CD8-positive, alpha-beta memory T cell (primary cell): Measurements from ENCODE around the gene SDE2. TPM values are rescaled to one million over a fixed set of nuclear protein-coding genes. Genes with fewer than 3 reads are reported as not detected.
A peak's percentile ranks its signal among the peaks of the same experiment; 100 is the strongest.
"Not testable (repeated sequence)": the region's sequence is repeated elsewhere in the genome, so short reads cannot be mapped to it uniquely, and the experiment has no call there.

Source experiments
- CTCF ChIA-PET: fragments of 350-600 bp; sonication (Branson Sonifier 250); formaldehyde crosslinking; loops from one replicate; lab custom pipeline; 2021; ENCODE audit warnings: antibody characterized with exemption; lab: Charles Lee
- POLR2A ChIA-PET: fragments of 350-600 bp; sonication (Branson Sonifier 250); formaldehyde crosslinking; loops from one replicate; lab custom pipeline; 2021; ENCODE audit warnings: antibody characterized with exemption; lab: Charles Lee
- DNase-seq, 5 donors: peaks; one replicate each; pipeline versions ENCODE4 v3.0.0 to v3.0.0-alpha.2; 2020 to 2022; ENCODE audit warnings: mixed read lengths in 1 of 5
- H3K27ac ChIP-seq: one replicate; pipeline ENCODE4 v1.7.0; 2013; ENCODE audit warnings: low read depth, mild to moderate bottlenecking, low read length, moderate library complexity
- H3K27me3 ChIP-seq: 2 replicates; pipeline ENCODE4 v1.7.0; 2013; ENCODE audit warnings: low read length, mild to moderate bottlenecking; ENCODE audit not compliant: insufficient read depth, poor library complexity, severe bottlenecking
- H3K36me3 ChIP-seq: 2 replicates; pipeline ENCODE4 v1.7.0; 2013; ENCODE audit warnings: mild to moderate bottlenecking, low read length, moderate library complexity; ENCODE audit not compliant: insufficient read depth
- H3K4me1 ChIP-seq: 2 replicates; pipeline ENCODE4 v1.7.0; 2013; ENCODE audit warnings: mild to moderate bottlenecking, low read length, moderate library complexity; ENCODE audit not compliant: insufficient read depth
- H3K4me3 ChIP-seq: 2 replicates; pipeline ENCODE4 v1.7.0; 2013; ENCODE audit warnings: mild to moderate bottlenecking, low read length
- H3K9me3 ChIP-seq: 2 replicates; pipeline ENCODE4 v1.7.0; 2013; ENCODE audit warnings: mild to moderate bottlenecking, low read length
- H3K27ac Mint-ChIP-seq, 8 donors: one replicate each; pipeline ENCODE4 v1.8.0; 2020 to 2021; ENCODE audit warnings: mixed read lengths in 8 of 8, mild to moderate bottlenecking in 6 of 8, inconsistent platforms in 3 of 8, moderate library complexity in 3 of 8
- H3K27me3 Mint-ChIP-seq, 2 donors: one replicate each; pipeline ENCODE4 v1.8.0; 2020 to 2021; ENCODE audit warnings: mixed read lengths in 2 of 2, mild to moderate bottlenecking in 1 of 2, moderate library complexity in 1 of 2
- H3K36me3 Mint-ChIP-seq, 3 donors: one replicate each; pipeline ENCODE4 v1.8.0; 2020 to 2021; ENCODE audit warnings: mixed read lengths in 3 of 3, inconsistent platforms in 1 of 3, mild to moderate bottlenecking in 1 of 3
- H3K4me1 Mint-ChIP-seq, 3 donors: one replicate each; pipeline ENCODE4 v1.8.0; 2020 to 2021; ENCODE audit warnings: mixed read lengths in 3 of 3, inconsistent platforms in 1 of 3, mild to moderate bottlenecking in 1 of 3
- H3K4me3 Mint-ChIP-seq, 7 donors: one replicate each; pipeline ENCODE4 v1.8.0; 2020 to 2021; ENCODE audit warnings: mixed read lengths in 7 of 7, mild to moderate bottlenecking in 6 of 7, moderate library complexity in 4 of 7, inconsistent platforms in 2 of 7
- H3K9me3 Mint-ChIP-seq, 5 donors: one replicate each; pipeline ENCODE4 v1.8.0; 2020 to 2022; ENCODE audit warnings: mixed read lengths in 5 of 5, mild to moderate bottlenecking in 3 of 5, moderate library complexity in 2 of 5, inconsistent platforms in 1 of 5
- polyA plus RNA-seq: library from polyadenylated mRNA; unstranded; fragments of 300-500 nt; fragmentation: Illumina TruSeq; gene quantifications from one replicate; pipeline ENCODE4 v1.2.3, GENCODE V29; 2021
- total RNA-seq, 2 experiments: library from RNA; stranded (reverse); gene quantifications; one replicate each; pipeline ENCODE4 v1.2.3, GENCODE V29; 2021

SDE2 gene
- total and polyA plus RNA-seq, 3 experiments from 2014 or later: 8.4 to 23.6 (median 23.4) TPM

DNA sequence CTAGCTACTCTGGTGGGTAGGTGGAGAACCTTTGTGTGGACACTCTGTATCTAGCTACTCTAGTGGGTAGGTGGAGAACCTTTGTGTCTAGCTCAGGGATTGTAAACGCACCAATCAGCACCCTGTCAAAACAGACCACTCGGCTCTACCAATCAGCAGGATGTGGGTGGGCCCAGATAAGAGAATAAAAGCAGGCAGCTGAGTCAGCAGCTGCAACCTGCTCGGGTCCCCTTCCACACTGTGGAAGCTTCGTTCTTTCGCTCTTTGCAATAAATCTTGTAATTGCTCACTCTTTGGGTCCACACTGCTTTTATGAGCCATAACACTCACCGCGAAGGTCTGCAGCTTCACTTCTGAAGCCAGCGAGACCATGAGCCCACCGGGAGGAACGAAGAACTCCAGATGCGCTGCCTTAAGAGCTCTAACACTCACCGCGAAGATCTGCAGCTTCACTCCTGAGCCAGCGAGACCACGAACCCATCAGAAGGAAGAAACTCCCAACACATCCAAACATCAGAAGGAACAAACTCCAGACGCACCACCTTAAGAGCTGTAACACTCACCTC is 28.5 kb downstream of the SDE2 start:
- H3K27ac Mint-ChIP-seq, H3K4me1 Mint-ChIP-seq, DNase-seq, H3K9me3 ChIP-seq, H3K4me3 ChIP-seq, H3K27me3 ChIP-seq, H3K27me3 Mint-ChIP-seq, H3K4me3 Mint-ChIP-seq, H3K9me3 Mint-ChIP-seq, POLR2A ChIA-PET, H3K36me3 ChIP-seq, H3K36me3 Mint-ChIP-seq, H3K27ac ChIP-seq, H3K4me1 ChIP-seq: not testable (repeated sequence)
- CTCF ChIA-PET: interaction anchor here (1.0 kb wide), 1 partner anchor 495 kb away, joined by 3 read pairs; no protein-coding TSS in a partner anchor

GRCh38 chr1:225969751-225970150 is 29.4 kb downstream of the SDE2 start:
- H3K27me3 ChIP-seq, H3K4me3 Mint-ChIP-seq, H3K4me1 Mint-ChIP-seq, H3K27ac Mint-ChIP-seq, POLR2A ChIA-PET, H3K36me3 Mint-ChIP-seq, H3K27me3 Mint-ChIP-seq, H3K4me3 ChIP-seq, H3K4me1 ChIP-seq, H3K27ac ChIP-seq, H3K9me3 ChIP-seq, H3K9me3 Mint-ChIP-seq, H3K36me3 ChIP-seq, DNase-seq: not testable (repeated sequence)
- CTCF ChIA-PET: interaction anchor here (1.0 to 1.3 kb wide), 2 partner anchors 15 to 494 kb away, joined by 3 read pairs; no protein-coding TSS in a partner anchor

DNA sequence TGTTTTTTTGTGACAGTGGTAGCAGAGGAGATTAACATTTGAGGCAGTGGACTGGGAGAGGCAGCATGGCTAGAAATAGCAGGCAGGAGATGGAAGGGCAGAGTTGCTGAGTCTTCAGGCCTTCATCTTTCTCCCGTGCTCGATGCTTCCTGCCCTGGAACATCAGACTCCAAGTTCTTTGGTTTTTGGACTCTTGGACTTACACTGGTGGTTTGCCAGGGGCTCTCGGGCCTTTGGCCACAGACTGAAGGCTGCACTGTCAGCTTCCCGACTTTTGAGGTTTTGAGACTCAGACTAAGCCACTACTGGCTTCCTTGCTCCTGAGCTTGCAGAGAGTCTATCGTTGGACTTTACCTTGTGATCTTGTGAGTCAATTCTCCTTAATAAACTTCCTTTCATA is 33.9 kb downstream of the SDE2 start:
- Histone ChIP-seq H3K36me3 (no peaks in the 10 kb centered on the region), H3K27me3 (no peaks in the 10 kb centered on the region), H3K4me1 (no peaks in the 10 kb centered on the region), H3K4me3 (no peak overlapping the region), H3K27ac (no peak overlapping the region), H3K9me3 (no peaks in the 10 kb centered on the region)
- Mint-ChIP-seq H3K36me3 (no peaks in the 10 kb centered on the region), H3K27ac (peak overlapping the region in 1 of 8 donors; percentile 72), H3K27me3 (peaks cover 0 to 7% of the 10 kb centered on the region in 2 donors), H3K4me3 (no peak overlapping the region), H3K4me1 (peaks cover 0 to 3% (median 0%) of the 10 kb centered on the region in 3 donors), H3K9me3 (no peaks in the 10 kb centered on the region)
- ChIA-PET CTCF (interaction anchor here (1.2 kb wide), 1 partner anchor 21 kb away, joined by 3 read pairs; no protein-coding TSS in a partner anchor), POLR2A (no interaction called here)
- no peak for DNase-seq

DNA sequence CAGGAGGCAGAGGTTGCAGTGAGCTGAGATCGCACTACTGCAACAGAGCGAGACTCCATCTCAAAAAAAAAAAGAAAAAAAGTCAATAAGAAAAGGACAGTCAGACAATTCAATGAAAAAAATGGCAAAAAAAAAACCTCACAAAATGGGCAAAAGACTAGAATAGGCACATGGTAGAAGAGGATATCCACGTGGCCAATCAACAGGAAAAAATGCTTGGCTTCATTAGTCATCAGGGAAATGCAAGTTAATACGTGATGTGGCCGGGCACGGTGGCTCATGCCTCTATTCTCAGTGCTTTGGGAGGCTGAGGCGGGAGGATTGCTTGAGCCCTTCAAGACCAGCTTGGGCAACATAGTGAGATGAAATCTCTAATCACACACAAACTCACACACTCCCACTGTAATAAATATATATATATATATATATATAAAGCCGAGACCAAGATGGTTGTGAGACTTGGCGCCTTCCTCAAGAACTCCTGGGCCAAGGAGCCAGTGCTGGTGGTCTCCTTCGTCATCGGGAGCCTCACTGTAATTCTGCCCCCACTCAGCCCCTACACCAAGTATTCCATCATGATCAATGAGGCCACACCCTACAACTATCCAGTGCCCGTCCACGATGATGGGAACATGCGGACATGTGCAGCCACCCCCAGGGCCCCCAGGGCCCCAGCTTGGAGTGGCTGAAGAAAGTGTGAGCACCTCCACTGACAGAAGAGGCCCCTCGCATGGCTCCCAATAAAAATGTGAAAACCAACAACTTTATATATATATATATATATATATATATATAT is 35.2 kb downstream of the SDE2 start:
- ChIA-PET POLR2A (interaction anchor here (0.7 kb wide), 1 partner anchor 490 kb away, joined by 4 read pairs; no protein-coding TSS in a partner anchor), CTCF (interaction anchor here (0.9 kb wide), 1 partner anchor 9 kb away, joined by 3 read pairs; no protein-coding TSS in a partner anchor)
- H3K4me1 ChIP-seq: no peaks in the 10 kb centered on the region

DNA sequence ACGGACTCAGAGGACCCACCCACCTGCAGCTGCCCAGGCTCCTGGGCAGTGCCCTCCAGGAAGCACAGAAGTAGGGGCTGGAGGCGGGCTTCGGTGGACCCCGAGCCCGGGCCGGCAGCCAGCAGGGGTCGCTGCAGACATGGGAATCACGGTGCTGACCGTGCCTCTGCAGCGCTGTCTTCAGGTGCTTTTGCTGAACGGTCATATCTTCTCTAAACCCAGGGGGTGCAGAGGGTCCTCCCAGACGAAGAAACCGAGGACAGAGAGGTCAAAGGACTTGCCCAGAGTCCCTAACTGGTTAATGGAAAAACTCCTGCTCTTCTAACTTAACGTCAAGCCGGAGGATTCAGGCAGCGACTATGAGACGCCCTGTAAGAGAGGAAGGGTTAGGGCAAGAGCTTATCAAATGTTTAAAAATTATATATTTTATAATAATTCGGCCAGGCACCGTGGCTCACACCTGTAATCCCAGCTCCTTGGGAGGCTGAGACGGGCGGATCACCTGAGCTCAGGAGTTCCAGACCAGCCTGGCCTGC is 36.6 kb downstream of the SDE2 start:
- Mint-ChIP-seq H3K27ac (no peak overlapping the region), H3K36me3 (no peaks in the 10 kb centered on the region), H3K9me3 (no peaks in the 10 kb centered on the region), H3K4me1 (peaks cover 0 to 3% (median 0%) of the 10 kb centered on the region in 3 donors), H3K4me3 (no peak overlapping the region), H3K27me3 (peaks cover 0 to 7% of the 10 kb centered on the region in 2 donors)
- CTCF ChIA-PET: interaction anchor here (0.6 to 2.0 kb wide), 10 partner anchors 9 to 483 kb away, joined by 3 to 6 read pairs (median 4); partner anchors contain the start of gene PYCR2
- no peak overlapping the region for H3K4me3 ChIP-seq
- H3K27ac ChIP-seq: no peak overlapping the region
- H3K36me3 ChIP-seq: no peaks in the 10 kb centered on the region
- H3K4me1 ChIP-seq: no peaks in the 10 kb centered on the region
- H3K9me3 ChIP-seq: no peaks in the 10 kb centered on the region
- no peaks in the 10 kb centered on the region for H3K27me3 ChIP-seq
- POLR2A ChIA-PET: no interaction called here
- peak; percentile 35 to 62 (median 46) for DNase-seq

More for the DNA sequence above, 35.2 kb downstream of the SDE2 start:
- Mint-ChIP-seq H3K27me3 (peaks cover 0 to 7% of the 10 kb centered on the region in 2 donors), H3K9me3 (no peaks in the 10 kb centered on the region), H3K36me3 (no peaks in the 10 kb centered on the region), H3K27ac (no peak overlapping the region), H3K4me1 (peaks cover 0 to 3% (median 0%) of the 10 kb centered on the region in 3 donors), H3K4me3 (no peak overlapping the region)
- no peak for DNase-seq
- H3K27me3 ChIP-seq: no peaks in the 10 kb centered on the region
- H3K36me3 ChIP-seq: no peaks in the 10 kb centered on the region
- no peak overlapping the region for H3K4me3 ChIP-seq
- no peak overlapping the region for H3K27ac ChIP-seq
- no peaks in the 10 kb centered on the region for H3K9me3 ChIP-seq

DNA sequence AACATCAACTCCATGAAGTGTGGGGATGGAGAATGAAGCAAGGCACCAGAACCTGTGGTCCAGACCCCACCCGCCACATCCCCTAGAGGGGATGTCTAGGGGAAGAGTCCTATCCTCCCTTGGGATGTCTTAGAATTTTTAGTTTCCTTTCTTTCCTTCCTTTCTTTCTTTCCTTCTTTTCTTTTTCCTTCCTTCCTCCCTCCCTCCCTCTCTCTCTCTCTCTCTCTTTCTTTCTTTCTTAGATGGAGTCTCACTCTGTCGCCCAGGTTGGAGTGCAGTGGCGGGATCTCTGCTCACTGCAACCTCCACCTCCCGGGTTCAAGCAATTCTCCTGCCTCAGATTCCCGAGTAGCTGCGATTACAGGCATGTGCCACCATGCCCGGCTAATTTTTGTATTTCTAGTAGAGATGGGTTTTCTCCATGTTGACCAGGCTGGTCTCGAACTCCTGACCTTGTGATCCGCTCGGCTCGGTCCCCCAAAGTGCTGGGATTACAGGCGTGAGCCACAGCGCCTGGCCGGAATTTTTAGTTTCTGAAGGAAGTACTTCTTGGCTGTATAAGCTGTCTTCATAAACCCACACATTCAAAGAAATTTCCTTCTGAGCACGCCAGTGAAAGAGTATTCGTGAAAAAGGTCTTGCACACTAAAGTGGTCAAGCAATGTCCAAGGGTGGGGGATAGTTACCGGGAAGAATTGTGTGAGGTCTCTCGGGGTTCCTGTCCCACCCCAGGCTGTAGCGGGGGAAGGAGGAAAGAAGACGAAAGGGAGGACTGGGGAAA is 37.3 kb downstream of the SDE2 start:
- H3K4me1 Mint-ChIP-seq: peaks cover 0 to 3% (median 0%) of the 10 kb centered on the region in 3 donors
- Histone ChIP-seq H3K27ac (no peak overlapping the region), H3K4me1 (no peaks in the 10 kb centered on the region), H3K9me3 (no peaks in the 10 kb centered on the region), H3K36me3 (no peaks in the 10 kb centered on the region), H3K4me3 (no peak overlapping the region), H3K27me3 (no peaks in the 10 kb centered on the region)
- POLR2A ChIA-PET: no interaction called here
- CTCF ChIA-PET: interaction anchor here (0.6 to 2.0 kb wide), 10 partner anchors 10 to 483 kb away, joined by 3 to 6 read pairs (median 4); partner anchors contain the start of gene PYCR2
- peak overlapping the region in 1 of 8 donors; percentile 36 for H3K27ac Mint-ChIP-seq
- H3K9me3 Mint-ChIP-seq: no peaks in the 10 kb centered on the region
- H3K27me3 Mint-ChIP-seq: peaks cover 0 to 7% of the 10 kb centered on the region in 2 donors
- no peak for DNase-seq
- no peak overlapping the region for H3K4me3 Mint-ChIP-seq
- no peaks in the 10 kb centered on the region for H3K36me3 Mint-ChIP-seq

DNA sequence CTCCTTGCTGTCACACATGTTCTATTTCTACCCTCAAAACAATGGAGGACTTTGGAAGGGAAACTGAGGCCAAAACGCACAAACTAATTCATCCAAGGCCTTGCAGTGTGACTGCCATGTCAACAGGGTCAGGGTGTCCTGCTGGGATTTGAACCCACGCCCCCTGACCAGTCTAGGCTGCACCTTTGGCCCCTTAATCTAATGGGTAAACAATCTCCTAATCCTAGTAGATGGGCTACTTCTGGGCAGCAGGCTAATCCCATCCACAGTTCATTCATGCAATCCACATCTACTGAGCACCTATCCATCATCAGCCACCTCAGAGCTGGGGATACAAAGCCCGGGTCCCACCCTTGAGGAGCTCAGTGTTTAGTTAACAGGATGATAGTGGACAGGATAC is 41.1 kb downstream of the SDE2 start:
- Histone ChIP-seq H3K36me3 (no peaks in the 10 kb centered on the region), H3K27me3 (no peaks in the 10 kb centered on the region), H3K4me3 (no peak overlapping the region), H3K27ac (no peak overlapping the region), H3K9me3 (no peaks in the 10 kb centered on the region), H3K4me1 (no peaks in the 10 kb centered on the region)
- H3K4me3 Mint-ChIP-seq: no peak overlapping the region
- peaks cover 2 to 26% of the 10 kb centered on the region in 2 donors for H3K27me3 Mint-ChIP-seq
- no peaks in the 10 kb centered on the region for H3K36me3 Mint-ChIP-seq
- peaks cover 0 to 3% (median 0%) of the 10 kb centered on the region in 3 donors for H3K4me1 Mint-ChIP-seq
- no peak overlapping the region for H3K27ac Mint-ChIP-seq
- DNase-seq: no peak
- no peaks in the 10 kb centered on the region for H3K9me3 Mint-ChIP-seq
- ChIA-PET CTCF (no interaction called here), POLR2A (no interaction called here)
